ENCODE data around the gene RNLS. TPM values are rescaled to one million over a fixed set of nuclear protein-coding genes. Genes with fewer than 3 reads are reported as not detected.
A peak's percentile ranks its signal among the peaks of the same experiment; 100 is the strongest.

Gene RNLS
- total RNA-seq, 3 donors from 2014 or later (not counting 1 experiment from before 2014, with no cell fraction given): 4.0 to 6.8 (median 4.4) TPM

DNA sequence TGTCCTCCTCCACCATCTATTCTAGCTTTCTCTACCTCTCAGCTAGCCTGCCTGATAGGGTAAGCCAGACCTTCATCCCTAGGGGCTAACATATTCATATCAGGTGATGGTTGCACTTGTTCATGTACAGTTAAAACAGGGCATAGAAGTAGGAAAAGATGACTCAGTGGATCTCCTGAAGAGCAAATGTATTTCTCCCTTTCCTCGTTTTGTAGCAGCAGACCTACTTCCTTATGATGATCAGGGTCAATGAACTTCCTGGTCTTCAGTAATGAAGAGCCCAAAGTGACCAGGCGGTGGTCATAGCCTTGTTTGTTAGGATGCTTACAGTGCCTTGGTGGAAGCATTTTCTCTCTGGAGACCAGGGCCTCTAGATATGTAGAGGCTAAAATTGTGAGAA lies 9.8 kb upstream of the RNLS start:
- no peaks in the 10 kb centered on the region for H3K9me3 ChIP-seq (ENCODE audit: control insufficient read depth, insufficient read depth, low read length)
- H3K27me3 Mint-ChIP-seq (ENCODE audit: low read depth in 2 of 2): peaks cover 3 to 4% of the 10 kb centered on the region in 2 donors
- H3K27ac ChIP-seq (ENCODE audit: low read length): no peak overlapping the region
- DNase-seq (no peak), ATAC-seq (no peak)
- H3K4me3 Mint-ChIP-seq: no peak overlapping the region
- no peaks in the 10 kb centered on the region for H3K9me3 Mint-ChIP-seq
- H3K27me3 ChIP-seq (ENCODE audit: control insufficient read depth, insufficient read depth, low read length): peaks cover 2% of the 10 kb centered on the region
- H3K36me3 ChIP-seq (ENCODE audit: control insufficient read depth, insufficient read depth, low read length): no peaks in the 10 kb centered on the region
- H3K36me3 Mint-ChIP-seq: no peaks in the 10 kb centered on the region
- H3K27ac Mint-ChIP-seq: no peak overlapping the region
- no peaks in the 10 kb centered on the region for H3K4me1 Mint-ChIP-seq
- intact Hi-C loops (cut with micrococcal nuclease): no loop called here
- no peaks in the 10 kb centered on the region for H3K4me1 ChIP-seq (ENCODE audit: control insufficient read depth, insufficient read depth, low read length)
- H3K4me3 ChIP-seq (ENCODE audit: low read length): no peak overlapping the region
- WGBS (ENCODE audit: insufficient coverage): 83% methylated on average over 2 of the region's 2 CpGs
- TF ChIP-seq CTCF (IDR thresholded peaks at IDR 0.05): no peak

- H3K36me3 Mint-ChIP-seq: no peaks in the 10 kb centered on the region
Measured at GRCh38 chr10:88592381-88592780, 9.3 kb upstream of the RNLS start.

DNA sequence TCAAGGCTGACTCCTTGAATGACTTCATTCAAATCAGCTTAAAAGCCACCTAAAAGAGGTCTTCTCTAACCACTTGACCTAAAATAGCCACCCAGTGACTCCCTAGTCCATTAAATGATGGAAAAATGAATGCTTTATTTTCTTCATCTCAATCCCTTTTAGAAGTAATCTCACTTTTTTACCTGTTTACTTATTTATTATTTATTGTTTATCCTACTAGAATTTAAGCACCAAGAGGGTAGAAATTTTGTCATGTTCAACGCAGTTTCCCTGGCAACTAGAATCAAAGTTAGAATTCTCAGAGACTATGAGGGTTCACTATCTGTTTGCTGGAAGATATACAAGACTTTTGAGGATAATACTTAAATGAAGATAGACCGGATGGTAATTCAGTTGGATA lies 3.3 kb upstream of the RNLS start, which contains the start of gene LIPJ:
Gene LIPJ (plus strand): TSS at position 301 of the 400 bp plus-strand sequence. CDS start 3,926 bp downstream, outside the sequence.
- TF ChIP-seq CTCF (IDR thresholded peaks at IDR 0.05): no peak
- no peak for DNase-seq
- H3K36me3 ChIP-seq (ENCODE audit: control insufficient read depth, insufficient read depth, low read length): no peaks in the 10 kb centered on the region
- intact Hi-C loops (cut with micrococcal nuclease): no loop called here
- H3K4me3 ChIP-seq (ENCODE audit: low read length): no peak within 1 kb of the TSS
- Mint-ChIP-seq H3K4me1 (peaks cover 11 to 12% of the 10 kb centered on the region in 2 donors), H3K27ac (no peak within 1 kb of the TSS), H3K9me3 (no peaks in the 10 kb centered on the region), H3K27me3 (ENCODE audit: low read depth in 2 of 2) (peaks cover 12 to 22% of the 10 kb centered on the region in 2 donors), H3K4me3 (no peak within 1 kb of the TSS), H3K36me3 (no peaks in the 10 kb centered on the region)
- no peak for ATAC-seq
- 95% methylated on average over 2 of the region's 2 CpGs for WGBS (ENCODE audit: insufficient coverage)
- H3K4me1 ChIP-seq (ENCODE audit: control insufficient read depth, insufficient read depth, low read length): peaks cover 6% of the 10 kb centered on the region
- peaks cover 7% of the 10 kb centered on the region for H3K27me3 ChIP-seq (ENCODE audit: control insufficient read depth, insufficient read depth, low read length)
- H3K9me3 ChIP-seq (ENCODE audit: control insufficient read depth, insufficient read depth, low read length): no peaks in the 10 kb centered on the region
- H3K27ac ChIP-seq (ENCODE audit: low read length): no peak within 1 kb of the TSS

More at GRCh38 chr10:88592381-88592780, 9.3 kb upstream of the RNLS start:
- Mint-ChIP-seq H3K27me3 (ENCODE audit: low read depth in 2 of 2) (peaks cover 0 to 4% of the 10 kb centered on the region in 2 donors), H3K4me3 (no peak overlapping the region), H3K27ac (no peak overlapping the region), H3K9me3 (no peaks in the 10 kb centered on the region), H3K4me1 (no peaks in the 10 kb centered on the region)
- no peaks in the 10 kb centered on the region for H3K36me3 ChIP-seq (ENCODE audit: control insufficient read depth, insufficient read depth, low read length)
- intact Hi-C loops (cut with micrococcal nuclease): no loop called here
- DNase-seq (no peak), ATAC-seq (no peak)
- H3K4me3 ChIP-seq (ENCODE audit: low read length): no peak overlapping the region
- WGBS (ENCODE audit: insufficient coverage): 56% methylated on average over 1 of the region's 1 CpG
- TF ChIP-seq CTCF (IDR thresholded peaks at IDR 0.05): no peak
- H3K4me1 ChIP-seq (ENCODE audit: control insufficient read depth, insufficient read depth, low read length): no peaks in the 10 kb centered on the region
- no peaks in the 10 kb centered on the region for H3K9me3 ChIP-seq (ENCODE audit: control insufficient read depth, insufficient read depth, low read length)
- peaks cover 2% of the 10 kb centered on the region for H3K27me3 ChIP-seq (ENCODE audit: control insufficient read depth, insufficient read depth, low read length)
- H3K27ac ChIP-seq (ENCODE audit: low read length): no peak overlapping the region

- Histone ChIP-seq H3K4me3 (ENCODE audit: low read length) (peak overlapping the region; percentile 74), H3K27ac (ENCODE audit: low read length) (peak overlapping the region; percentile 80), H3K9me3 (ENCODE audit: control insufficient read depth, insufficient read depth, low read length) (no peaks in the 10 kb centered on the region), H3K27me3 (ENCODE audit: control insufficient read depth, insufficient read depth, low read length) (peaks cover 5% of the 10 kb centered on the region), H3K4me1 (ENCODE audit: control insufficient read depth, insufficient read depth, low read length) (peaks cover 6% of the 10 kb centered on the region), H3K36me3 (ENCODE audit: control insufficient read depth, insufficient read depth, low read length) (no peaks in the 10 kb centered on the region)
- Mint-ChIP-seq H3K36me3 (no peaks in the 10 kb centered on the region), H3K27ac (peak overlapping the region; percentile 88 to 94), H3K4me3 (peak overlapping the region; percentile 94), H3K27me3 (ENCODE audit: low read depth in 2 of 2) (peaks cover 12 to 22% of the 10 kb centered on the region in 2 donors), H3K9me3 (no peaks in the 10 kb centered on the region), H3K4me1 (peaks cover 11 to 12% of the 10 kb centered on the region in 2 donors)
- DNase-seq: no peak
- no peak for ATAC-seq
- intact Hi-C loops (cut with micrococcal nuclease): no loop called here
- WGBS (ENCODE audit: insufficient coverage): 58% methylated on average over 6 of the region's 7 CpGs
- no peak for TF ChIP-seq CTCF (IDR thresholded peaks at IDR 0.05)
Measured at GRCh38 chr10:88583584-88583957, 453 bp upstream of the RNLS start.
